ENCODE results near the gene STAM2.
"Not testable (repeated sequence)": the region's sequence is repeated elsewhere in the genome, so short reads cannot be mapped to it uniquely, and the experiment has no call there.

STAM2 gene

DNA sequence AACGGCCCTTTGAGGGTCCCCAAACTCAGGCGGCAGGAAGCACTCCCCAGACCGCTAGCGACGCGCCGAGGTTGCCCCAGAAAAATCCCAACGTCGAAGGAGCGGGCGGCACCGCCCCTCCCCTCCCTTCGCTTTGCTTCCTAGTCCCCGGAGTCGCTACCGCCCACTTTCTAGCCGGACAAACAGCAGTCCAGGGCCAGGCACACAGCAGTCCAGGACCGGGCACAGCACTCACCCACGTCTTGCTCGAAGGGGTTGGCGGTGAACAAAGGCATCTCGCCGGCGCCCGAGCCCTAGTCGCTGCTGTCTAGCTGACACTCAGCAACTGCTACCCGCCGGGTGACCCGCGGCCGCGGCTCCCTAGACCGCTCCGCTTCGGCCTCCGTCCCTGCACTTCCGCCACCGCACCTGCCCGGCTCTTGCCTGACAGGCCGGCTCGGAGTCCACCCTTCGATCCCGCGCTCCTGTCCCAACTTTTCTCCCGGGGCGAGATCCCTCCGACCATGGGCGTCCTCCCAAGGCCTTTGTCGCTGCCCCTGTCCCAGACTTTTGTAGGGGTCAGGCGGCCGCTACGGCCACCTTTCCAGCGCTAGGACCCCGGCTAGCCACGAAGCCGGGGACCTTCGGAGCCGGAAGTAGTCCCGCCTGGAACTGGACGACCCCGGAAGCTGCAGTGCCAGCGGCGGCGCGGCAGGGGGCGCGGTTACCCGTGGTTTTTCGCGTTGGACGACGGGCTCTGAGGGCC is at the start of gene STAM2:
Gene STAM2 (minus strand): TSS at position 396 of the 745 bp plus-strand sequence. CDS start 121 bp downstream, at position 275.
- peak; percentile 85 for DNase-seq (ENCODE audit: low read depth)

- no peak for DNase-seq (ENCODE audit: low read depth)
Observed at GRCh38 chr2:152223977-152224376, 48.4 kb upstream of the STAM2 start.

GRCh38 chr2:152222975-152223637 is 47.5 kb upstream of the STAM2 start:
- DNase-seq (ENCODE audit: low read depth), result peak; percentile 86

DNA sequence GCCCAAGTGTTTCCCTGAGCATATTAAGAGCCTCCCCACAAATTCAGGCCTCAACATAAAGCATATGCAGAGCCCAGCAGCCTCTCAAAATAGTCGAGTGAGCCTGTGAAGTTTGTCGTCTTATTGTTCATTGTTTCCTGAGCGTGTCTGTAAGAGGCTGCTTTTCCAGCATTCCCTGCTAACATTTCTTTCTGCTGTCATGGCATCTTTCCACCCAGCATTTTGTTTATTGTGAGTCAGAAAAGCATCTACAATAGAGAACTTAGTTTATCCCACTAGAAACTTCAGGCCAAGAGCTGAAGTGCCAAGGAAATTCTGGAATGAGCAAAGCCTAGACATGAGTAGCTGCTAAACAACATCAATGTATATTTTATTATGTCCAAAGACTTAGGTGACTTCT is 46.3 kb upstream of the STAM2 start:
- peak; percentile 10 for DNase-seq (ENCODE audit: low read depth)

DNA sequence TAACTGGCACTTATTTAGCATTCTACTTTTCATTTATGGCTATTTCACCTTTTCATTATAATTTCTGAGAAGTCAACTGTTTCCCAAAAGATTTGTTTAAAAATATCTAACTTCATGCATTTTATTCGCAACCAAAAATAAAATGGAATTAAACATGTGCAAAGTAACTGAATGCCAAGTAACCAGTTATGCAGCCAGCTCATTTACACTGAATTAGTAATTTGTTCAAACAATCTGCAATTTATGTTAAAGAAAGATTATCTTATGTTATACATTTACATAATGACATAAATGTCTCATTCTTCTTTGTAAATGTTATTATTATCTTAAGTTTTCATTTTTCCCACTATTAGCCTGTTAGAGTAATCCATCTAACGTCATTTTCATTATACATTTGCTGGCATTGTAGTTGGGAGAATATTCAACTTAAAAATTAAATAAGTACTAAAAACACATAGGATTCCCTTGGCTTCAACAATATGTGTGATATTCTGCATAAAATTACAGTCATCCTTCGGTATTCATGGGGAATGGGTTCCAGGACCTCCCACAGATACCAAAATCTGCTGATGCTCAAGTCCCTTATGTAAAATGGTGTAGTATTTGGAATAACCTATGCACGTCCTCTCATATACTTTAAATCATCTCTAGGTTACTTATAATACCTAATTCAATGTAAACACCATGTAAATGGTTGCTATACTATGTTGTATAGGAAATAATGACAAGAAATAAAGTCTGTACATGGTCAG is 43.7 kb upstream of the STAM2 start:
- DNase-seq (ENCODE audit: low read depth), result no peak

DNA sequence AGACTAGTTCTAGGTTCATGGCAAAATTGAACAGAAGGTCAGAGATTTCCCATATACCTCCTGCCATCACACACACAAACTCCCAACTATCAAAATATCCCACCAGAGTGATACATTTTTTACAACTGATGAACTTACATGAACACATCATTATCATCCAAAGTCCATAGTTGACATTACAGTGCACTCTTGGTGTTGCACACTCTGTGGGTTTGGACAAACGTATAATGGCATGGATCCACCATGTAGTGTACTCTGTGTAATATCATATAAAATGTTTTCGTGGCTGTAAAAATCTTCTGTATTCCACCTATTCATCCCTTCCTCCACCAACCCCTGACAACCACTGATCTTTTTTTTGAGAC is 25.9 kb upstream of the STAM2 start:
- DNase-seq (ENCODE audit: low read depth), result no peak

DNA sequence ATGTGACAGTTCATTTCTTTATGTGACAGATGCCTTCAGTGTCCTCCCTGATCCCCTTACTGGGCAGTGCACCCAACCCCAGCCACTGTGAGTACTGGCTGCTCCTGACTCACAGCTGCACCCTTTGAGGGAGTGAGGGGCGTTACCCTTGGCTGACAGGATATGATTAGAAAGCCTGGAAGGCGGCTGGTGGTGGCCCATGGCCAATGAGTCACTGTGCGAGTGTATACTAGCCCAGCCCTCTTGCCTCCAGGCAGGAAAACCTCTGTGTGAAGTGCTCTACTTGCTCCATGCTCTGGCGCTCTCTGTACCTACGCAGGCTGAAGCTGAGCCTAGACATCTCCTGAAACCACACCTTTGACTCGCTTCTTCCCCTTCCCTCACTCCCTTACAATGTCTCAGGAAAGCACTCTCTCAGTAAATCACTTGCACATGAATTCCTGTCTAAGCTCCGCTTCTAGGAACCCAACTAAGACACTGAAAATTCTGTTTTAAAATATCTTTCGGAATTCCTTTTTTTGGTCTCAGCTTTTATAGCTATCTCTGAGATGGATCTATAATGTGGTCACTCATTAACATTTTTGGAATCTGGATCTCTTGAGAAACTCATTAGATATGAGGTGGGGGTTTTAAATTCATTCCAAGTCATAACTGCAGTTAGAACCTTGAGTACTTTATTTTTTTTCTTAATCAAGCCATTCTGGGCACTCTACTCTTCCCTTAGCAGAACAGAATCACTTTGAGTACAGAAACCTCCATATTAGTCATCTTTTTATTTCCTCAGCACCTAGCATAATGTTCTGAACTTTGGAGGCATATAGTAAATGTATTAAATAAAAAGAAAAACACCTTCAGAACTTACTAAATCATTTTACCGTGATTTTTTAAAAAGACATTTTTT is 25.3 kb upstream of the STAM2 start:
- DNase-seq (ENCODE audit: low read depth), result peak; percentile 90

GRCh38 chr2:152200101-152200500 is 24.5 kb upstream of the STAM2 start:
- DNase-seq (ENCODE audit: low read depth), result no peak

- no peak for DNase-seq (ENCODE audit: low read depth)
Observed at GRCh38 chr2:152198499-152198898, 22.9 kb upstream of the STAM2 start.

DNA sequence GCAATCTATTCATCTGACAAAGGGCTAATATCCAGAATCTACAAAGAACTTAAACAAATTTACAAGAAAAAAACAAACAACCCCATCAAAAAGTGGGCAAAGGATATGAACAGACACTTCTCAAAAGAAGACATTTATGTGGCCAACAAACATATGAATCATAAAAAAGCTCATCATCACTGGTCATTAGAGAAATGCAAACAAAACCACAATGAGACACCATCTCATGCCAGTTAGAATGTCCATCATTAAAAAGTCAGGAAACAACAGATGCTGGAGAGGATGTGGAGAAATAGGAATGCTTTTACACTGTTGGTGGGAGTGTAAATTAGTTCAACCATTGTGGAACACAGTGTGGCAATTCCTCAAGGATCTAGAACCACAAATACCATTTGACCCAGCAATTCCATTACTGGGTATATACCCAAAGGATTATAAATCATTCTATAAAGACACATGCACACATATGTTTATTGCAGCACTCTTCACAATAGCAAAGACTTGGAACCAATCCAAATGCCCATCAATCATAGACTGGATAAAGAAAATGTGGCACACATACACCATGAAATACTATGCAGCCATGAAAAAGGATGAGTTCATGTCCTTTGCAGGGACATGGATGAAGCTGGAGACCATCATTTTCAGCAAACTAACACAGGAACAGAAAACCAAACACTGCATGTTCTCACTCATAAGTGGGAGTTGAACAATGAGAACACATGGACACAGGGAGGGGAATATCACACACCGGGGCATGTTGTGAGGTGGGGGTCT is 22.1 kb upstream of the STAM2 start:
- DNase-seq (ENCODE audit: low read depth), result not testable (repeated sequence)

DNA sequence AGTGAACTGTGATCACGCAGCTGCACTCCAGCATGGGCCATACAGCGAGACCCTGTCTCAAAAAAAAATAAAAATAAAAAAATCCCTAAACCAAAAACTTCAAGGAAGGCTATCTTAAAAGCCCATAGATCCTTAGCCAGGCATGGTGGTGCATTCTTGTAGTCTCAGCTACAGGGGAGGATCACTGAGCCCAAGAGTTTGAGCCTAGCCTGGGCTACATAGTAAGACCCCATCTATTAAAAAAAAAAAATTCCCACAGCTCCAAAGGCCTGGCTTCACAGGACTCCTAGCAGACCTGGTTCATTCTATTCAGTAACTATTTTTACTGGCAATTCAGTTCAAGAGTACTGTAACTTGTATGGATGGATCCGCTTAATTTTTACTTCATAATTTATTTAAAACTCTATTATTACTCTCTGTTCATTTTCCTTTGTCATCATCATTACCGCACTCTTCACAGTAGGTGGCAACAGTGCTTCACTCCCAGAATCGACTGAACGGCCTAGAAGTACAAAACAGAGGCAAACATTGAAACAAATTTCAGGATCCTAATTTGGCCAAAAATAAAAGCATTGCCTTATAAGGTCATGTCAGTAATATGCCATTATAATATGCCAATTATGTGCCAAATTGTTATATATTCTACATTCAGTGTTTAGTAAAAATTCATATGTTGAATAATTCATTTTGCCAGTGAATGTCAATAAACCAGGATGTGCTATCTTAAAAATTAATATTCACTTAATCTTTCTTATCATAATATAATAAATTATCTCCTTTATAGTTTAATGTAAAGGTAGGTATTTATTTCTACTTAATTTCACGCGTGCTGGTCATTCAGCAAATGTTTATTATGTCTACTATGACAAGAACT is 14.3 kb upstream of the STAM2 start:
- peak; percentile 53 for DNase-seq (ENCODE audit: low read depth)

DNA sequence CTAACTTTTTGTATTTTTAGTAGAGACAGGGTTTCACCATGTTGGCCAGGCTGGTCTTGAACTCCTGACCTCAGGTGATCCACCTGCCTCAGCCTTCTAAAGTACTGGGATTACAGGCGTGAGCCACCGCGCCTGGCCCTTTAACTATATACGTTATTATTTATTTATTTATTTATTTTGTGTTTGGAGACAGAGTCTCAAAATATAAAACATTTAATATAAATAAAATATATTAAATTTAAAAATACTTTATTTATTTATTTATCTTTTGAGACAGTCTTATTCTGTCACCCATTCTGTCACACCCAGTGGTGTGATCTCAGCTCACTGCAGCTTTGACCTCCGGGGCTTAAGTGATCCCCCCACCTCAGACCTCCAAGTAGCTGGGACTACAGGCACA is 11.2 kb upstream of the STAM2 start:
- DNase-seq (ENCODE audit: low read depth), result not testable (repeated sequence)

DNA sequence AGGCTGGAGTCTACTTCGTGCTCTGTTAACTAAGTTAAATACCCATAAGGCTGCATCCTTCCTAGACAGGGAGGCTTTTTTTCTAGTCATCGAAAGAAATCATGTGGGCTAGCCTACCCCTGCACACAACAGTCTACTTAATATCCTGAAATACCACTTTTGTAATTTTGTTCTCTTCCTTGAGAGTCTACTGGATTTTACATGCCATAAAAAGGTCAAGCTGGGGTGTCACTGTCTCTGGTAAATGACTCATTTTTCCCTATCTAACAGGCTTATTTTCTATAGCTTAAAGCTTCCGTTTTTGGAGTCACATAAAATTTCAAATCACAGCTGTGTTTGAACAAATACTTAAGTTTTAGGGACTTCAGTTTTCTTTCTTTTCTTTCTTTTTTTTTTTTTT is 10.7 kb upstream of the STAM2 start:
- DNase-seq (ENCODE audit: low read depth), result peak; percentile 11

- no peak for DNase-seq (ENCODE audit: low read depth)
Observed at GRCh38 chr2:152183401-152184073, 8.0 kb upstream of the STAM2 start.

GRCh38 chr2:152177667-152178066 is 2.1 kb upstream of the STAM2 start:
- DNase-seq (ENCODE audit: low read depth), result not testable (repeated sequence)

DNA sequence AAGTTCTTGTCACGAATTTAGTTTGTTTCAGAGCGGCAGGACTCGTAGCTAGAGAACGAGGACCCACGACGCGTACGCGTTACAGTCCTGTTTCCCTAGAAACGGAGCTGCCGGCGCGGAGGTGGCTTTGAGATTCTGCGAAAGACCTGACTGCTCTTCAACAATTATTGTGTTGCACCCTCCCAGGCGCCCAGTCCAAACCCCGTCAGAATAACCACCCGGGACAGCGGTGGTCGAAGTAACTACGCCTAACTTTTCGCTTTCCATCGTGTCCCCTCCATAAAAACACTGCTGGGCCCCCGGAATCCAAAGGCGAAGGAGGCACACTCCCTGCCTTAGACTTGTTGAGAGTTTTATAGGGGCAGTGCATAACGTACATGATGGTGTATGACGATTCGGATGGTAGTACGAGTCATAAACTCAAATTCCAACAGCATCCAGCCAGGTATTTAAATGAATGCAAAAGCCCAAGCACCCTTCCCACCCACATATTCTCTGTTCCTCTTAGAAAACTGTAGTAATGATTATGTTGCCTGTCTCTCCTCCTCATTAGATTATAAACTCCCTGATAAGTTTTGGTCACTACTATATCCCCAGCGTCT is 651 bp upstream of the STAM2 start:
- DNase-seq (ENCODE audit: low read depth), result peak; percentile 26

- DNase-seq (ENCODE audit: low read depth), result no peak
Observed at GRCh38 chr2:152175012-152175367, 573 bp downstream of the STAM2 start.

DNA sequence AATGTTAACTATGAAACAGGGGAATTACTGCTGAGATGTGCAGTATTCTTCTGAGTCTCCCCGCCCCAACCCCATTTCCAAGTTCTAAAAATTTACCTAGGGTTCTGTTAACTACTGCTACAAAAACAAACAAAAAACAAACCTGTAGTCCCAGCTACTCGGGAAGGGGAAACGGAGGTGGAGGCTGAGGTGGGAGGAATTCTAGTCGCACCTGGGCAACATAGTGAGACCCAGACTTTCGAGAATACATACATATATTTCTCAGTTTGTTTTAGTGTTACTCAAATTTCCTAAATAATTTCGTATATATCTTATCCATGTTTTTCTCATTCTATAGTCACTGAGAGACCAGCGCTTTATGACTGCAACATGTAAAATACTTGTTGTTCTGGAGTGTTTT is 989 bp downstream of the STAM2 start:
- DNase-seq (ENCODE audit: low read depth), result no peak

DNA sequence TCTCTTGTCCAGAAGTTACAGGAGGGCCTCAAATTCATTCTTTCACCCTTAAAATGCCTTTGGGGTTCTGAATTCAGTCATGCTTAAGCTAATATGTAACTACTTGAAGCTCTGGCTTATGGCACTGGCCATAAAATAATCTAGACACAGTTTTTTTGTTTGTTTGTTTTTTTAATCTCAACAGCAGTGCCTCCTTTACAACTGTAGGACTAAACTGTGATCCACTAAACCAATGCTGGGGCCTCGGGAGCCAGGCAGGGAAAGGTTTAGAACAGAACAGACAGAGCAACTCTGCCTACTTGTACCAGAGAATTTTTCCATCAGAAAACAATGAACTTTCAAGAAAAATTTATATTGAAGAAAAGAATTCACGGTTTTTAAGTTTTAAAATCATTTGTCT is 1.7 kb downstream of the STAM2 start:
- DNase-seq (ENCODE audit: low read depth), result no peak

Measured in amniotic epithelial cell (primary cell).